Measurements from ENCODE around the gene SPDYC.
A peak's percentile ranks its signal among the peaks of the same experiment; 100 is the strongest.

SPDYC gene

GRCh38 chr11:65205602-65205967, 35.6 kb downstream of the SPDYC start:
- H3K4me1 ChIP-seq (ENCODE audit: control insufficient read depth in 2 of 2, insufficient read depth in 2 of 2, low read length in 2 of 2): peaks cover 9 to 15% of the 10 kb centered on the region in 2 donors
- no peak overlapping the region for H3K4me3 ChIP-seq (ENCODE audit: low read length in 2 of 2)
- H3K27ac ChIP-seq (ENCODE audit: low read depth in 2 of 2, low read length in 2 of 2): no peak overlapping the region
- H3K27me3 ChIP-seq (ENCODE audit: control insufficient read depth in 2 of 2, insufficient read depth in 2 of 2, low read length in 2 of 2): no peaks in the 10 kb centered on the region
- peaks cover 61 to 63% of the 10 kb centered on the region in 2 donors for H3K36me3 ChIP-seq (ENCODE audit: control insufficient read depth in 2 of 2, insufficient read depth in 2 of 2, low read length in 2 of 2)
- H3K9me3 ChIP-seq (ENCODE audit: control insufficient read depth in 2 of 2, low read length in 2 of 2): no peaks in the 10 kb centered on the region
- no peak overlapping the region for H3K9ac ChIP-seq (ENCODE audit: low read depth in 1 of 2, low read length in 2 of 2)

- no peak overlapping the region for H3K27ac ChIP-seq (ENCODE audit: low read depth in 2 of 2, low read length in 2 of 2)
- H3K36me3 ChIP-seq (ENCODE audit: control insufficient read depth in 2 of 2, insufficient read depth in 2 of 2, low read length in 2 of 2): peaks cover 65 to 71% of the 10 kb centered on the region in 2 donors
- no peak overlapping the region for H3K4me3 ChIP-seq (ENCODE audit: low read length in 2 of 2)
- H3K27me3 ChIP-seq (ENCODE audit: control insufficient read depth in 2 of 2, insufficient read depth in 2 of 2, low read length in 2 of 2): no peaks in the 10 kb centered on the region
- H3K4me1 ChIP-seq (ENCODE audit: control insufficient read depth in 2 of 2, insufficient read depth in 2 of 2, low read length in 2 of 2): peaks cover 9 to 15% of the 10 kb centered on the region in 2 donors
- H3K9me3 ChIP-seq (ENCODE audit: control insufficient read depth in 2 of 2, low read length in 2 of 2): no peaks in the 10 kb centered on the region
- H3K9ac ChIP-seq (ENCODE audit: low read depth in 1 of 2, low read length in 2 of 2): no peak overlapping the region
These were observed 36.4 kb downstream of the SPDYC start for GRCh38 chr11:65206441-65206841.

GRCh38 chr11:65206901-65207300, 36.9 kb downstream of the SPDYC start:
- H3K36me3 ChIP-seq (ENCODE audit: control insufficient read depth in 2 of 2, insufficient read depth in 2 of 2, low read length in 2 of 2): peaks cover 67 to 73% of the 10 kb centered on the region in 2 donors
- no peaks in the 10 kb centered on the region for H3K27me3 ChIP-seq (ENCODE audit: control insufficient read depth in 2 of 2, insufficient read depth in 2 of 2, low read length in 2 of 2)
- H3K9me3 ChIP-seq (ENCODE audit: control insufficient read depth in 2 of 2, low read length in 2 of 2): no peaks in the 10 kb centered on the region

GRCh38 chr11:65207918-65208784, 38.1 kb downstream of the SPDYC start:
- no peaks in the 10 kb centered on the region for H3K9me3 ChIP-seq (ENCODE audit: control insufficient read depth in 2 of 2, low read length in 2 of 2)
- H3K27ac ChIP-seq (ENCODE audit: low read depth in 2 of 2, low read length in 2 of 2): peak overlapping the region; percentile 16 to 69
- H3K4me1 ChIP-seq (ENCODE audit: control insufficient read depth in 2 of 2, insufficient read depth in 2 of 2, low read length in 2 of 2): peaks cover 9 to 15% of the 10 kb centered on the region in 2 donors
- H3K27me3 ChIP-seq (ENCODE audit: control insufficient read depth in 2 of 2, insufficient read depth in 2 of 2, low read length in 2 of 2): no peaks in the 10 kb centered on the region
- no peak overlapping the region for H3K9ac ChIP-seq (ENCODE audit: low read depth in 1 of 2, low read length in 2 of 2)
- H3K4me3 ChIP-seq (ENCODE audit: low read length in 2 of 2): no peak overlapping the region
- H3K36me3 ChIP-seq (ENCODE audit: control insufficient read depth in 2 of 2, insufficient read depth in 2 of 2, low read length in 2 of 2): peaks cover 67 to 70% of the 10 kb centered on the region in 2 donors

More at GRCh38 chr11:65206901-65207300, 36.9 kb downstream of the SPDYC start:
- no peak overlapping the region for H3K4me3 ChIP-seq (ENCODE audit: low read length in 2 of 2)
- peaks cover 9 to 15% of the 10 kb centered on the region in 2 donors for H3K4me1 ChIP-seq (ENCODE audit: control insufficient read depth in 2 of 2, insufficient read depth in 2 of 2, low read length in 2 of 2)
- H3K27ac ChIP-seq (ENCODE audit: low read depth in 2 of 2, low read length in 2 of 2): no peak overlapping the region
- no peak overlapping the region for H3K9ac ChIP-seq (ENCODE audit: low read depth in 1 of 2, low read length in 2 of 2)

- peaks cover 9 to 15% of the 10 kb centered on the region in 2 donors for H3K4me1 ChIP-seq (ENCODE audit: control insufficient read depth in 2 of 2, insufficient read depth in 2 of 2, low read length in 2 of 2)
- H3K9ac ChIP-seq (ENCODE audit: low read depth in 1 of 2, low read length in 2 of 2): peak overlapping the region; percentile 5 to 34
- H3K27ac ChIP-seq (ENCODE audit: low read depth in 2 of 2, low read length in 2 of 2): peak overlapping the region; percentile 69
These were observed 39.0 kb downstream of the SPDYC start for GRCh38 chr11:65208785-65209710.

GRCh38 chr11:65209711-65210360, 39.8 kb downstream of the SPDYC start:
- Histone ChIP-seq H3K9ac (ENCODE audit: low read depth in 1 of 2, low read length in 2 of 2) (no peak overlapping the region), H3K4me3 (ENCODE audit: low read length in 2 of 2) (no peak overlapping the region), H3K36me3 (ENCODE audit: control insufficient read depth in 2 of 2, insufficient read depth in 2 of 2, low read length in 2 of 2) (peaks cover 57 to 59% of the 10 kb centered on the region in 2 donors), H3K27ac (ENCODE audit: low read depth in 2 of 2, low read length in 2 of 2) (peak overlapping the region in 1 of 2 donors; percentile 69), H3K9me3 (ENCODE audit: control insufficient read depth in 2 of 2, low read length in 2 of 2) (no peaks in the 10 kb centered on the region), H3K27me3 (ENCODE audit: control insufficient read depth in 2 of 2, insufficient read depth in 2 of 2, low read length in 2 of 2) (no peaks in the 10 kb centered on the region), H3K4me1 (ENCODE audit: control insufficient read depth in 2 of 2, insufficient read depth in 2 of 2, low read length in 2 of 2) (peaks cover 9 to 15% of the 10 kb centered on the region in 2 donors)

More at GRCh38 chr11:65208785-65209710, 39.0 kb downstream of the SPDYC start:
- Histone ChIP-seq H3K36me3 (ENCODE audit: control insufficient read depth in 2 of 2, insufficient read depth in 2 of 2, low read length in 2 of 2) (peaks cover 64 to 67% of the 10 kb centered on the region in 2 donors), H3K9me3 (ENCODE audit: control insufficient read depth in 2 of 2, low read length in 2 of 2) (no peaks in the 10 kb centered on the region), H3K4me3 (ENCODE audit: low read length in 2 of 2) (no peak overlapping the region), H3K27me3 (ENCODE audit: control insufficient read depth in 2 of 2, insufficient read depth in 2 of 2, low read length in 2 of 2) (no peaks in the 10 kb centered on the region)

GRCh38 chr11:65210361-65210731, 40.3 kb downstream of the SPDYC start:
- no peak overlapping the region for H3K9ac ChIP-seq (ENCODE audit: low read depth in 1 of 2, low read length in 2 of 2)
- H3K36me3 ChIP-seq (ENCODE audit: control insufficient read depth in 2 of 2, insufficient read depth in 2 of 2, low read length in 2 of 2): peaks cover 52 to 54% of the 10 kb centered on the region in 2 donors
- no peaks in the 10 kb centered on the region for H3K9me3 ChIP-seq (ENCODE audit: control insufficient read depth in 2 of 2, low read length in 2 of 2)
- no peak overlapping the region for H3K27ac ChIP-seq (ENCODE audit: low read depth in 2 of 2, low read length in 2 of 2)
- H3K4me1 ChIP-seq (ENCODE audit: control insufficient read depth in 2 of 2, insufficient read depth in 2 of 2, low read length in 2 of 2): peaks cover 9 to 15% of the 10 kb centered on the region in 2 donors
- H3K4me3 ChIP-seq (ENCODE audit: low read length in 2 of 2): no peak overlapping the region
- H3K27me3 ChIP-seq (ENCODE audit: control insufficient read depth in 2 of 2, insufficient read depth in 2 of 2, low read length in 2 of 2): no peaks in the 10 kb centered on the region

GRCh38 chr11:65210748-65211147, 40.7 kb downstream of the SPDYC start:
- Histone ChIP-seq H3K9me3 (ENCODE audit: control insufficient read depth in 2 of 2, low read length in 2 of 2) (no peaks in the 10 kb centered on the region), H3K27ac (ENCODE audit: low read depth in 2 of 2, low read length in 2 of 2) (no peak overlapping the region), H3K4me3 (ENCODE audit: low read length in 2 of 2) (no peak overlapping the region), H3K27me3 (ENCODE audit: control insufficient read depth in 2 of 2, insufficient read depth in 2 of 2, low read length in 2 of 2) (no peaks in the 10 kb centered on the region), H3K4me1 (ENCODE audit: control insufficient read depth in 2 of 2, insufficient read depth in 2 of 2, low read length in 2 of 2) (peaks cover 9 to 15% of the 10 kb centered on the region in 2 donors), H3K9ac (ENCODE audit: low read depth in 1 of 2, low read length in 2 of 2) (no peak overlapping the region), H3K36me3 (ENCODE audit: control insufficient read depth in 2 of 2, insufficient read depth in 2 of 2, low read length in 2 of 2) (peaks cover 48 to 50% of the 10 kb centered on the region in 2 donors)

- no peak overlapping the region for H3K9ac ChIP-seq (ENCODE audit: low read depth in 1 of 2, low read length in 2 of 2)
- H3K4me1 ChIP-seq (ENCODE audit: control insufficient read depth in 2 of 2, insufficient read depth in 2 of 2, low read length in 2 of 2): peaks cover 9 to 15% of the 10 kb centered on the region in 2 donors
- H3K27ac ChIP-seq (ENCODE audit: low read depth in 2 of 2, low read length in 2 of 2): no peak overlapping the region
- H3K9me3 ChIP-seq (ENCODE audit: control insufficient read depth in 2 of 2, low read length in 2 of 2): no peaks in the 10 kb centered on the region
- peaks cover 41 to 42% of the 10 kb centered on the region in 2 donors for H3K36me3 ChIP-seq (ENCODE audit: control insufficient read depth in 2 of 2, insufficient read depth in 2 of 2, low read length in 2 of 2)
- no peaks in the 10 kb centered on the region for H3K27me3 ChIP-seq (ENCODE audit: control insufficient read depth in 2 of 2, insufficient read depth in 2 of 2, low read length in 2 of 2)
- no peak overlapping the region for H3K4me3 ChIP-seq (ENCODE audit: low read length in 2 of 2)
These were observed 41.5 kb downstream of the SPDYC start for GRCh38 chr11:65211293-65212105.

Measured in mucosa of rectum (tissue), 2 donors.